H1 (cell line): Measurements from ENCODE around the gene RPS6KC1. TPM values are rescaled to one million over a fixed set of nuclear protein-coding genes. Genes with fewer than 3 reads are reported as not detected.
A peak's percentile ranks its signal among the peaks of the same experiment; 100 is the strongest.

ENCODE experiments used
- CTCF ChIA-PET: fragments of 300-600 bp; sonication (Branson Sonifier 250); formaldehyde crosslinking; loops from one replicate; lab custom pipeline; 2021; ENCODE audit not compliant: partially characterized antibody; lab: Charles Lee
- POLR2A ChIA-PET: fragments of 300-600 bp; sonication (Branson Sonifier 250); formaldehyde crosslinking; loops from one replicate; lab custom pipeline; 2021; ENCODE audit warnings: inconsistent platforms; ENCODE audit not compliant: partially characterized antibody; lab: Charles Lee
- DNase-seq, 2 experiments: peaks; one replicate each; pipeline versions ENCODE4 v3.0.0 to v3.0.0-alpha.2; 2010 to 2022; ENCODE audit warnings: low spot score in 2 of 2, low read depth in 1 of 2, mixed read lengths in 1 of 2
- FAIRE-seq: peaks from 2 replicates; lab custom pipeline; 2011; peaks lifted over from hg19 to GRCh38; lab: Jason Lieb, UNC
- H2AFZ ChIP-seq: 2 replicates; pipeline ENCODE4 v1.8.1; 2012; ENCODE audit warnings: low read length, inconsistent platforms
- H2AK5ac ChIP-seq: 2 replicates; pipeline ENCODE4 v1.6.1; 2013; ENCODE audit warnings: low read depth, low read length
- H2BK120ac ChIP-seq: replicated peaks from 2 replicates; pipeline ENCODE3; 2013; ENCODE audit warnings: low read depth, low read length, inconsistent platforms
- H2BK12ac ChIP-seq: 2 replicates; pipeline ENCODE4 v1.6.1; 2013; ENCODE audit warnings: low read depth, low read length
- H2BK15ac ChIP-seq: 2 replicates; pipeline ENCODE4 v1.6.1; 2013; ENCODE audit warnings: low read length
- H2BK20ac ChIP-seq: 2 replicates; pipeline ENCODE4 v1.6.1; 2013; ENCODE audit warnings: low read length
- H2BK5ac ChIP-seq: 2 replicates; pipeline ENCODE4 v1.6.1; 2013; ENCODE audit warnings: low read depth, low read length
- H3K14ac ChIP-seq: 2 replicates; pipeline ENCODE4 v1.6.1; 2013; ENCODE audit warnings: inconsistent platforms; ENCODE audit not compliant: insufficient read length
- H3K18ac ChIP-seq: 2 replicates; pipeline ENCODE4 v1.6.1; 2013; ENCODE audit warnings: low read length; ENCODE audit errors: extremely low read depth
- H3K23ac ChIP-seq: 2 replicates; pipeline ENCODE4 v1.6.1; 2013; ENCODE audit warnings: inconsistent platforms; ENCODE audit not compliant: insufficient read length
- H3K23me2 ChIP-seq: 2 replicates; pipeline ENCODE4 v1.6.1; 2013; ENCODE audit warnings: low read depth, low read length
- H3K27ac ChIP-seq: 2 replicates; pipeline ENCODE4 v1.6.1; 2011; ENCODE audit warnings: low read depth, low read length, inconsistent platforms
- H3K27me3 ChIP-seq, 4 experiments: replicated peaks in 1 of 4; 1 replicate in 1 of 4; 2 replicates in 3 of 4; pipeline versions ENCODE4 v1.6.1 to v1.8.1; 2011 to 2013; ENCODE audit warnings: low read length in 3 of 4, mild to moderate bottlenecking in 3 of 4, inconsistent platforms in 2 of 4, mixed read lengths in 2 of 4, moderate library complexity in 1 of 4; ENCODE audit not compliant: control insufficient read depth in 3 of 4, insufficient read depth in 3 of 4; ENCODE audit errors: extremely low read depth in 1 of 4
- H3K36me3 ChIP-seq, 4 experiments: 2 replicates each; pipeline versions ENCODE4 v1.6.1 to v1.8.1; 2011 to 2013; ENCODE audit warnings: mild to moderate bottlenecking in 4 of 4, low read length in 3 of 4, moderate library complexity in 2 of 4, control low read depth in 1 of 4, inconsistent platforms in 1 of 4; ENCODE audit not compliant: insufficient read depth in 4 of 4, control insufficient read depth in 2 of 4
- H3K4ac ChIP-seq: replicated peaks from 2 replicates; pipeline ENCODE3; 2013; ENCODE audit warnings: low read length, low read depth, mixed read lengths, inconsistent platforms; ENCODE audit not compliant: insufficient read length
- H3K4me1 ChIP-seq, 4 experiments: replicated peaks in 1 of 4; 1 replicate in 1 of 4; 2 replicates in 3 of 4; pipeline versions ENCODE4 v1.6.1 to v1.8.1; 2011 to 2013; ENCODE audit warnings: low read length in 3 of 4, inconsistent platforms in 2 of 4, mixed read lengths in 1 of 4; ENCODE audit not compliant: insufficient read depth in 4 of 4, control insufficient read depth in 3 of 4
- H3K4me2 ChIP-seq, 2 experiments: 2 replicates each; pipeline versions ENCODE4 v1.6.1 to v1.8.1; 2011 to 2013; ENCODE audit warnings: low read depth in 2 of 2, low read length in 2 of 2, control low read depth in 1 of 2, inconsistent platforms in 1 of 2, mild to moderate bottlenecking in 1 of 2; ENCODE audit not compliant: insufficient read depth in 1 of 2
- H3K4me3 ChIP-seq, 4 experiments: fragments of 200-600, 300-600 bp in 1 of 4; sonication (generic), shearing (Covaris generic), sonication (Bioruptor Twin) in 1 of 4; 2 replicates each; pipeline versions ENCODE4 v1.5.1 to v1.8.1; 2011 to 2016; ENCODE audit warnings: low read length in 4 of 4, low read depth in 3 of 4, control low read depth in 2 of 4, inconsistent platforms in 2 of 4, mild to moderate bottlenecking in 2 of 4, mixed read lengths in 1 of 4, moderate library complexity in 1 of 4; ENCODE audit not compliant: insufficient read depth in 2 of 4; ENCODE audit errors: extremely low read depth in 1 of 4
- H3K56ac ChIP-seq: replicated peaks from 2 replicates; pipeline ENCODE3; 2013; ENCODE audit warnings: low read depth, mild to moderate bottlenecking, mixed read lengths, low read length, inconsistent platforms; ENCODE audit not compliant: insufficient read length
- H3K79me1 ChIP-seq: 2 replicates; pipeline ENCODE4 v1.6.1; 2013; ENCODE audit warnings: low read depth, low read length, control low read depth
- H3K79me2 ChIP-seq, 2 experiments: 2 replicates each; pipeline versions ENCODE4 v1.6.1 to v1.8.1; 2012 to 2013; ENCODE audit warnings: low read length in 2 of 2, mild to moderate bottlenecking in 2 of 2, inconsistent platforms in 1 of 2; ENCODE audit not compliant: insufficient read depth in 2 of 2, control insufficient read depth in 1 of 2
- H3K9ac ChIP-seq, 4 experiments: replicated peaks in 1 of 4; 1 replicate in 1 of 4; 2 replicates in 3 of 4; pipeline versions ENCODE4 v1.6.1 to v1.8.1; 2011 to 2013; ENCODE audit warnings: low read depth in 3 of 4, low read length in 3 of 4, control low read depth in 2 of 4, mild to moderate bottlenecking in 2 of 4, moderate library complexity in 2 of 4, inconsistent platforms in 1 of 4; ENCODE audit errors: extremely low read depth in 1 of 4
- H3K9me3 ChIP-seq, 2 experiments: 2 replicates each; pipeline versions ENCODE4 v1.6.1 to v1.8.1; 2012 to 2013; ENCODE audit warnings: mild to moderate bottlenecking in 2 of 2, moderate library complexity in 2 of 2, control low read depth in 1 of 2, inconsistent platforms in 1 of 2, low read depth in 1 of 2, low read length in 1 of 2, mixed read lengths in 1 of 2; ENCODE audit not compliant: insufficient read depth in 2 of 2
- H4K20me1 ChIP-seq, 2 experiments: replicated peaks in 1 of 2; 2 replicates each; pipeline versions ENCODE3 to v1.8.1; 2011 to 2013; ENCODE audit warnings: inconsistent platforms in 2 of 2, low read length in 2 of 2, mild to moderate bottlenecking in 1 of 2; ENCODE audit not compliant: insufficient read depth in 2 of 2, control insufficient read depth in 1 of 2
- H4K5ac ChIP-seq: 2 replicates; pipeline ENCODE4 v1.6.1; 2013; ENCODE audit warnings: low read length, low read depth, mixed read lengths, inconsistent platforms; ENCODE audit not compliant: insufficient read length
- H4K8ac ChIP-seq: 2 replicates; pipeline ENCODE4 v1.8.0; 2013; ENCODE audit warnings: mild to moderate bottlenecking, moderate library complexity, low read length, inconsistent platforms; ENCODE audit not compliant: insufficient read depth; ENCODE audit errors: extremely low read depth
- H4K91ac ChIP-seq: replicated peaks from 2 replicates; pipeline ENCODE3; 2013; ENCODE audit warnings: low read length, mixed read lengths, inconsistent platforms; ENCODE audit not compliant: insufficient read length
- ASH2L ChIP-seq: fragments of 200-600, 300-600 bp; sonication (generic); IDR thresholded peaks from one replicate; pipeline ENCODE4 v1.7.1; 2017; ENCODE audit warnings: low read length
- CEBPB ChIP-seq: IDR thresholded peaks from 2 replicates; pipeline ENCODE4 v1.6.1; 2012; ENCODE audit warnings: low read depth, low read length
- FOSL1 ChIP-seq: IDR thresholded peaks from 2 replicates; pipeline ENCODE4 v1.6.1; 2011; ENCODE audit warnings: mild to moderate bottlenecking, low read depth, low read length, moderate library complexity; ENCODE audit not compliant: insufficient read depth
- KDM4A ChIP-seq: IDR thresholded peaks from one replicate; pipeline ENCODE4 v1.7.1; 2012; ENCODE audit warnings: low read depth, mild to moderate bottlenecking, moderate library complexity, low read length, inconsistent platforms; ENCODE audit not compliant: severe bottlenecking
- PHF8 ChIP-seq: fragments of 200-600 bp; sonication (generic); conservative IDR thresholded peaks from 2 replicates; pipeline ENCODE4 v1.7.1; 2012; ENCODE audit warnings: low read depth, mild to moderate bottlenecking, inconsistent platforms, low read length, moderate library complexity
- RBBP5 ChIP-seq: IDR thresholded peaks from 2 replicates; pipeline ENCODE4 v1.7.1; 2012; ENCODE audit warnings: low read depth, mild to moderate bottlenecking, inconsistent platforms, low read length, moderate library complexity, borderline replicate concordance
- SP4 ChIP-seq: IDR thresholded peaks from 2 replicates; pipeline ENCODE4 v1.6.1; 2012; ENCODE audit warnings: low read length, inconsistent platforms
- SRF ChIP-seq: IDR thresholded peaks from 2 replicates; pipeline ENCODE4 v1.6.1; 2011; ENCODE audit warnings: mild to moderate bottlenecking, low read depth, low read length, moderate library complexity
- ZNF274 ChIP-seq: IDR thresholded peaks from 2 replicates; pipeline ENCODE4 v1.7.0; 2012; ENCODE audit warnings: low read length, borderline replicate concordance; ENCODE audit errors: extremely low read depth
- WGBS, 2 experiments: shearing (Covaris generic) in 1 of 2; methylation state at CpG; one replicate each; pipeline versions ENCODE4 v1.1.6 to v1.1.7; 2013 to 2015; ENCODE audit warnings: low lambda C conversion rate in 2 of 2, mixed read lengths in 2 of 2, inconsistent platforms in 1 of 2, low coverage in 1 of 2, missing lambda C conversion rate in 1 of 2; ENCODE audit not compliant: insufficient replicate concordance in 2 of 2, insufficient coverage in 1 of 2, insufficient read length in 1 of 2; ENCODE audit errors: extremely low coverage in 1 of 2, missing lambda C conversion rate in 1 of 2; 5-methylcytosine and 5-hydroxymethylcytosine counted together
- polyA plus RNA-seq, 7 experiments: library from polyadenylated mRNA; depleted of rRNA in 3 of 7; stranded (reverse) in 5 of 7; unstranded in 2 of 7; fragments of >200 nt in 5 of 7; fragments of 200-250 nt in 2 of 7; gene quantifications; 1 replicate in 5 of 7; 2 replicates in 1 of 7; 4 replicates in 1 of 7; pipeline versions ENCODE4 v1.2.1 to v1.2.3, GENCODE V29; 2011 to 2013; ENCODE audit warnings: missing spikeins in 2 of 7, mixed read lengths in 2 of 7
- total RNA-seq: library from RNA; stranded (reverse); fragmentation: NEBNext Ultra II Directional; extraction: Animal tissue kit (Norgen Biotek cat#: 25700); gene quantifications from 2 replicates; pipeline ENCODE4 v1.2.1, GENCODE V29; 2021
- TF ChIP-seq, protein P1 (sequence below): IDR thresholded peaks from 2 replicates; pipeline ENCODE4 v1.6.1; 2012; ENCODE audit warnings: inconsistent platforms
- TF ChIP-seq, protein P2 (sequence below): IDR thresholded peaks from 2 replicates; pipeline ENCODE4 v1.6.1; 2011; ENCODE audit warnings: low read depth, mild to moderate bottlenecking, low read length; ENCODE audit not compliant: insufficient read depth

Gene RPS6KC1
- total and polyA plus RNA-seq, 2 of the 8 experiments (the other 6 are each of a cell fraction or from before 2014, with no cell fraction given), result 4.9 to 17.6 TPM

DNA sequence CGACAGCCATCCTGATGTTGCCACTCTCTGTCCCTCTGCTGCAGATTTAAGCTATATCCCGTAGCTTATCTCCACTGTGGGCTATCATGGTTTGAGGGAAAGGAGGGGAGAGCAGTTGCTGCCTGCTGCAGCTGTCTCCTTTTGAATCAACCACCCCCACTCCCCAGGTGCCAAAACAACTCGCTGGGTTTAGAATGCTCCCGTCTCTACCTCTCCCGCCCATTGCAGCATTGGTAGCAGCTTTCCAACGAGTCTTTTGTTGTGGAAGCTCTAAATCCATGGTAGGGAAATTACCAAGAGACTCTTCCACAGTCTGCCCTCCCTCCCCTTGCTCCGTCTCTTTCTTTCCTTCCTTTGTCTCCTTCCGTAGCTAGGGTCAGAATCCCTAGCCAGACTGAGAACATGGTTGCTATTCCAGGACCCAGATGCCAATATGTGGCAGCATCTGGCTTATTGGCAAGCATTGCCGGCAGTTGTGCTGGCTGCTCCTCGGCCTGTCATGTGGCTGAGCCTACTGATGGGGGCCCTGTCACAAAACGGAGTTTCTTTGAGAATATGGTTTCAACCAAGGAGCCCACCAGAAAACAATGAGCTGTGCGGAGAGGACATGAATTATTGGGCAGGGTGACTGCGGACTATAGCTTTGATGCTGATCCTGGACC is 230.7 kb downstream of the RPS6KC1 start:
- H2BK15ac ChIP-seq, result peak overlapping the region; percentile 66; the same call in 1 of the 2 replicates
- H2BK5ac ChIP-seq, result no peak overlapping the region
- no peak overlapping the region for H4K91ac ChIP-seq
- TF ChIP-seq ASH2L (peak; percentile 47), SRF (no peak), KDM4A (no peak), RBBP5 (0 out of 2 replicates have a peak, but pooled peaks have one; percentile 63), CEBPB (no peak), FOSL1 (no peak), SP4 (no peak), ZNF274 (no peak), PHF8 (no peak)
- TF ChIP-seq, protein P1, sequence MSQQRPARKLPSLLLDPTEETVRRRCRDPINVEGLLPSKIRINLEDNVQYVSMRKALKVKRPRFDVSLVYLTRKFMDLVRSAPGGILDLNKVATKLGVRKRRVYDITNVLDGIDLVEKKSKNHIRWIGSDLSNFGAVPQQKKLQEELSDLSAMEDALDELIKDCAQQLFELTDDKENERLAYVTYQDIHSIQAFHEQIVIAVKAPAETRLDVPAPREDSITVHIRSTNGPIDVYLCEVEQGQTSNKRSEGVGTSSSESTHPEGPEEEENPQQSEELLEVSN, result no peak
- TF ChIP-seq, protein P2, sequence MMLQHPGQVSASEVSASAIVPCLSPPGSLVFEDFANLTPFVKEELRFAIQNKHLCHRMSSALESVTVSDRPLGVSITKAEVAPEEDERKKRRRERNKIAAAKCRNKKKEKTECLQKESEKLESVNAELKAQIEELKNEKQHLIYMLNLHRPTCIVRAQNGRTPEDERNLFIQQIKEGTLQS, result no peak
- no peak overlapping the region; the same call in 1 of the 2 replicates for H3K18ac ChIP-seq
- no peak for FAIRE-seq
- H3K79me2 ChIP-seq, result no peaks in the 10 kb centered on the region
- POLR2A ChIA-PET, result no interaction called here
- no peak overlapping the region for H4K5ac ChIP-seq
- no peak overlapping the region for H2BK20ac ChIP-seq
- H4K20me1 ChIP-seq, result no peaks in the 10 kb centered on the region
- no peak overlapping the region for H2BK12ac ChIP-seq
- no peak overlapping the region for H3K9ac ChIP-seq
- no peak overlapping the region for H4K8ac ChIP-seq
- DNase-seq, result peak in 1 of 2 experiments; percentile 51
- no peak overlapping the region for H3K27ac ChIP-seq
- H3K79me1 ChIP-seq, result no peaks in the 10 kb centered on the region
- peak overlapping the region; percentile 30 to 52; a peak in 2 of 4 replicates for H3K4me2 ChIP-seq
- no peak overlapping the region for H2BK120ac ChIP-seq
- H2AK5ac ChIP-seq, result no peak overlapping the region
- H3K23me2 ChIP-seq, result no peaks in the 10 kb centered on the region; the same call in 1 of the 2 replicates
- H3K4me3 ChIP-seq, result no peak overlapping the region
- H3K9me3 ChIP-seq, result no peaks in the 10 kb centered on the region
- no peak overlapping the region for H3K14ac ChIP-seq
- H2AFZ ChIP-seq, result no peak overlapping the region
- H3K27me3 ChIP-seq, result no peaks in the 10 kb centered on the region
- H3K56ac ChIP-seq, result no peak overlapping the region
- no peak overlapping the region for H3K23ac ChIP-seq
- no peak overlapping the region for H3K4ac ChIP-seq
- CTCF ChIA-PET, result interaction anchor here (0.6 to 1.2 kb wide), 2 partner anchors 159 to 696 kb away, joined by 3 to 4 read pairs; no protein-coding TSS in a partner anchor
- peaks cover 5 to 17% (median 11%) of the 10 kb centered on the region in 4 experiments for H3K4me1 ChIP-seq
- 54% methylated on average over 13 of the region's 13 CpGs; no CpG with 5 or more reads in 1 of the 2 experiments for WGBS, 2 experiments
- H3K36me3 ChIP-seq, result no peaks in the 10 kb centered on the region
